GM19463 (cell line): ENCODE results near the gene SLC26A11.
A peak's percentile ranks its signal among the peaks of the same experiment; 100 is the strongest.
"Not testable (repeated sequence)": the region's sequence is repeated elsewhere in the genome, so short reads cannot be mapped to it uniquely, and the experiment has no call there.

ENCODE experiments used
- ATAC-seq: cut with Tn5 transposase; IDR thresholded peaks from one replicate; pipeline ENCODE4 v1.9.1; 2021; ENCODE audit warnings: mild to moderate bottlenecking, moderate library complexity; ENCODE audit not compliant: unreplicated experiment

SLC26A11 gene

DNA sequence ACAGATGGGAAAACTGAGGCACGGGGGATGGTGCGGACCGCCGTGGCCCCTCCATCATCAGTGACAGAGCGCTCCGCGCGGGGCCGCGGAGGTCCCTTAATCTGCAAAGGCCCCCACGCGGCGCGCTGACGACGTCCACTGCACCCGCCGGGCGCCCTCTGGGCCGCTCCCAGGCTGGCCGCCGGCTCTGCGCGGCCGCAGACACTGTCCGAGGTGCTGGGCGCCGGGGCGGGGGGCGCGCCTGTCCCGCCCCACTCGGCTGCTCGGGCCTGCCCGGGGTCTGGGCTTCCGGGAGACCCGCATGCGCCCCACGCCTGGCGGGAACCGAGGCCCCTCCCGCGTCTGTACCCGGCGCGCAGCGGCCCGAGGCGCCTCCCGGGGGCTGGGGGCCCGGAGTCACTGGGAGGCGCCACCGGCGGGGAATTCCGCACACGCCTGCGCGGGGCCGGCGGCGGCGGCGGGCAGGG, 39.9 kb downstream of the SLC26A11 start:
- ATAC-seq = no peak

- no peak for ATAC-seq
Measured at GRCh38 chr17:80260791-80261158, 40.5 kb downstream of the SLC26A11 start, which contains the start of gene RNF213. TSS of gene RNF213 (plus strand) at chr17:80260852. CDS start at chr17:80263682, 2,830 bp downstream.

DNA sequence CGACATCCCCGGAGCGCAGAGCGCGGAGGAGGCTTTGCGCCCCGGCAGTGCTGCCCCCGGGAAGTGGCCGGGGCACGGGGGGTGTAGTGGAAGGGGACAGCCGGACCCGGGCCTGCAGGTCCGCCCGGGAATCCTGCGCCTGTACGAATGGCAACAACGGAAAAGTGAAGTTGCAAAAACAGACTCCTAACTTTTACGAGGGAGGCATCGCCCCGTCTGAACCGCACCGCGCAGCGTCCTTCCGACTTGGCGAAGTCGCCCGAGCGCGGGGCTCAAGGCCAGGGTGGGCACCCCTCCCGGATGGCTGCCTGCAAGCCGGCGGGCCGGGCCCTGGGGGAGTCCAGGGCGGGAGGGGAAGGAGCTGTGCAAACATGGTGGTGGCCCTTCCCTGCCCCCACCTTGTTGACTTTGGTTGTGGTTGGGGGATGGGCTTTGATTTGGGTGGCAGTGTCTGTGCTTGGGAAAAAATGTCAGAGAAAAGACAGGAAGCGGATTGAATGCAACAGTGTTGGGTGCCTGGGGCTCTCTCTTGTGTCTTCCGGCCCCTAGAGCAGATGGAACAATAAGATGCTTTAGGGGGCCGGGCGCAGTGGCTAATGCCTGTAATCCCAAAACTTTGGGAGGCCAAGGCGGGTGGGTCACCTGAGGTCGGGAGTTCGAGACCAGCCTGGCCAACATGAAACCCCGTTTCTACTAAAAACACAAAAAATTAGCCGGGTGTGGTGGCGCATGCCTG, 41.1 kb downstream of the SLC26A11 start:
- ATAC-seq = no peak

- no peak for ATAC-seq
Measured at GRCh38 chr17:80261895-80262279, 41.7 kb downstream of the SLC26A11 start.

DNA sequence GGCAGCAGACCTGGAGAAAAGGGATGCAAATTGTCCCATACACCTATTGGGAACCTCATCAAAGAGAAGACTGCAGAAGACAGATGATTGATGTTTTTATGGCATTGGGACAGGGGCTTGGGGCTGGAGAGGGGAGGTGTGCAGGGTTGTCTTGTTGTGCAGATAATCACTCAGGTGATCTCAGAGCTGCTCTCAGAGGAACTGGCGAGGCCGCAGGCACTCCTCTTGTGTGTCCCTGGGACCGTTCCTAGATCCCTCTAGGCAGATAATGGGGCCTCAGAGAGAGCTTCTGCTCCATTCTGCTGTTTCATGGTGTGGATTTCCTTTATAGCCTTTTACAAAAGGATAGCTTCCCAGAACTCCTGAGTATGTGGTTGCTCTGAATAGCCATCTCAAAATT, 42.1 kb downstream of the SLC26A11 start:
- no peak for ATAC-seq

DNA sequence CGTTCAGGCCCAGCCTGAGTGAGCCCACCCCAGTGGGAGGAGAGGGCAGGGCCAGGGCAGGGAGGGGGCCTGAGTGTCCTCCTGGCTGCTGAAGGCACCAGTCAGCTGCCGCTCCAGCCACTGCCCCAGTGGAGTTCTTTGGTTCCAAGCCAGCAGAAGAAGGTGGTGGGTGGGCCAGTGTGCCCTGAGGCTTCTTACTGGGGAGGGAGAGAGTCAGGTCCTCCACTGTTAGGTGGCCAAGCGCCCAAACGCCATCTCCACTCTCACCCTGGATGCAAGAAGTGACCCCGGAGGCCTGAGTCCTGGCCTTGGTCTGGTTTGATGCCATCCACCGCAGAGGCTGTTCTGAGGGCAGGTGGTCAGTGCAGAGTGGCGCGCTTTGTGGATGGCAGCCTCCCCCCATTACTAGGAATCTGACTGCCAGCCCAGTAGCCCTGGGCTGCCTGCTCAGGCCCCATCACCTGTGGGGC, 42.6 kb downstream of the SLC26A11 start:
- no peak for ATAC-seq

GRCh38 chr17:80263253-80264204, 43.3 kb downstream of the SLC26A11 start:
- ATAC-seq = peak; percentile 41

GRCh38 chr17:80264205-80265075, 44.2 kb downstream of the SLC26A11 start:
- no peak for ATAC-seq

DNA sequence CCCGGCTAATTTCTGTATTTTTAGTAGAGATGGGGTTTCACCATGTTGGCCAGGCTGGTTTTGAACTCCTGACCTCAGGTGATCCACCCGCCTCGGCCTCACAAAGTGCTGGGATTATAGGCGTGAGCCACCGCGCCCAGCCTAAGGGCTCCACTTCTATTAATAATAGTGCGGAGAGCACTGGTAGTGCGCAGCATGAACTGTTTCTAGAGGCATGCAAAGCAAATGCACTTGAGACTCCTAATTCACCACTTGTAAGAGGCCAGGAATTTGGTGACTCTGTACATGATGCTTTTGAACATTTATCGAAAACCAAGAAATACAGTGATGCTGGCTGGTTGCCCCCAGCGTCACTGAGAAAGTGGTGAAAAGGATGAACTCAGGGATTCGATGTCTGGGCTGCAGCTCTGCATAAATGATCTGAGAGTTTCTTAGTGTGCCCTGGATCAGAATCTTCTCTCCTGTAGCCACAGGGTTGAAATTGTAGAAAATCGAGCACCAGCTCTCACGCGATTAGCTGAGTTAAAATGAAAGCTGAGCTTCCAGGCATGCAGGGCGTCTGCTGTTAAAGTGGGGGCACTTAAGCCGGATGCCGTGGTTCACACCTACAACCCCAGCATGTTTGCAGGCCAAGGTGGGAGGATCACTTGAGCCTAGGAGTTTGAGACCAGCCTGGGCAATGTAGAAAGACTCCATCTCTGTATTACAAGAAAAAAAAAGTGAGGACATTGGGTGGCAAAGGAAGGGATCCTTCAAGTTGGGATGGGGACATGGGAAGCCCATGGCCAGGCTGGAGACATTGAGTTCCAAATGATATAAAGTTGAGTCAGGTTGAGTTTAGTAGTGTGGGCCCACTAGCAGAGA, 45.2 kb downstream of the SLC26A11 start:
- peak; percentile 22 for ATAC-seq

DNA sequence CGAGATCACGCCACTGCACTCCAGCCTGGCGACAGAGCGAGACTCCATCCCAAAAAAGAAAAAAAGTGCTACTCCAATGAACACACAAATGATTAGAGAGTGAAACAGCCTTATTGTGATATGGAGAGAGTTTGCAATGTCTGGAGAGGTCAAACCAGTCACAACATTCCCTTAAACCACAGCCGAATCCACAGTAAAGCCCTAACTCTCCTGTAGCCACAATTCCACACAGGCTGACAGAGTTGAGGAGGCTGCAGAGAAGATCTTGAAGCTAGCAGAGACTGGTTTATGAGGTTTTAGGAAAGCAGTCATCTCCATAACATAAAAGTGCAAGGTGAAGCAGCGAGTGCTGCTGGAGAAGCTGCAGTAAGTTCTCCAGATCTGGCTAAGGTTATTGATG, 47.2 kb downstream of the SLC26A11 start:
- ATAC-seq = no peak

DNA sequence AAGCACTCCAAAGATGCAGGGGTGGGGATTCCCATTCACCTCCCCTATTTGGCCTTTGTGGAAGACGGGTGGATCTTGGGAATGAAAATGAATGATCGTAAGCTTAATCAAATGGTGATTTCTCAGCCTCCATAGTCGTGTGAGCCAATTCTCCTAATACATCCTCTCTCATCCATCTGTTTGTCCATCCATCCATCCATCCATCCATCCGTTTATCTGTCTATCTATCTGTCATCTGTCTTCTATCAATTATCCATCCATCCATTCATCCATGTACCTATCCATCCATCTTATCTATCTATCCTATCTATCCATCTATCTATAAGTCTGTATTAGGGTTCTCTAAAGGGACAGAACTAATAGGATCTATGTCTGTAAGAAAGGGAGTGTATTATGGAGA, 48.2 kb downstream of the SLC26A11 start:
- no peak for ATAC-seq

DNA sequence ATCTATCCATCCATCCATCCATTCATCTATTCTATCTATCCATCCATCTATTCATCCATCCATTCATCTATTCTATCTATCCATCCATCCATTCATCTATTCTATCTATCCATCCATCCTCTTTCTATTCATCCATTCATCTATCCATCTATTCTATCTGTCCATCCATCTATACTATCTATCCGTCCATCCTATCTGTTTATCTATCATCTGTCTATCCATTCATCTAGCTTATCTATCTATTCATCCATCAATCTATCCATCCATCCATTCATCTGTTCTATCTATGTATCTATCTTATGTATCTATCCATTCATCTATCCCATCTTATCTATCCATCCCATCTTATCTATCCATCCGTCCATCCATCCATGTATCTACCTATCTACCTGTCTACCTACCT, 49.2 kb downstream of the SLC26A11 start:
- ATAC-seq = no peak

DNA sequence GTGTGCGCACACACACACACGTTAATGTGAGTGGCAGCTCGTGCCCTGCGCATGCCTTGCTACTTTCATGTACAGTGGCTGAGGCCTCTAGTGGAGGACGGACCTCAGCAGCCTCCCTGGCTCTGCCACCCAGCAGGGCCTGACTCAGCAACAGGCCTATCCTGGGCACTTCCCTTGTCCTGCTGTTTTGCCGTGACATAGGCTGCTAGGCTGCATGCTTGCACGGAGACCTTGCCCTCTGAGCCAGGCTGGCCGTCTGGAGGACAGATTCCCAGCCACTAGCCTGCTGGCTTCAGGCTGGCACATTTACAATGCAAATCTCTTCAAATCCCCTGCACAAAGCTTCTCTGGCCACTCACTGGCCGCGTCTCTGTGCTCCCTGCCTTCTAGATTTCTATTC, 49.9 kb downstream of the SLC26A11 start:
- ATAC-seq = no peak

DNA sequence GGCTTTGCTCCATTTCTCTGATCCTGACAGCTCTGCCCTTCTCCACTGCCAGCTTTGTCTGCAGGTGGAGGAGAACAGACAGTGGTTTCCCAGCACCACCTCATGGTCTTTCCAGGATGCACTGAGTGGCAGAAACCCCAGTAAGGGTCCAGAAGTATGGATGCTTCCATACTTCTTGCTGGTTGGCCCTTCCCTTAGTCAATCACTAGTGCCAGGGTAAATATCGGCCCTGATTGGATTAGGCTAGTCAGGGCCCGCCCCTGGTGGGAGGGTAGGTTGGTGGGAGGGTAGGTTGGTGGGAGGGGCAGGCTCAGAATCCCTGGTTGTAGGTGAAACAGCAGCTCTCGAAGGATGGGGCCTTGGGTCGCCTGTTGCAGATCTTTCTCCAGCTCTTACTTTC, 50.6 kb downstream of the SLC26A11 start:
- no peak for ATAC-seq

DNA sequence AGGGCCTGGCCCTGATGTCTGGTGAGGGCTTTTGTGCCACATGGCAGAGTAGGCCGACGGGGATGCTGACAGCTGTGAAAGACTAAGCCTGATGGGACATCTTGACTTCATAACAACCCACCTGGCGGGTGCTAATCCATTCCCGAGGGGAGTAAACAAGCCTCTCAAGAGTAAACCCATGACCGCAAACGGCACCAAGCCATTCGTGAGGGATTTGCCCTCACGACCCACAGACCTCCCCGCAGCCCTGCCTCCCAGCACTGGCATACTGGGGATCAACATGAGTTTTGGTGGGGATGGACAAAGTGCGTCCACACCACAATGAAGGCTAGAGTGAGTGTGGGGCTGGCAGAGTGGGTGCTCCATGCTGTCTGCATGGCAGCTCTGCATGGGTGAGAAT, 52.1 kb downstream of the SLC26A11 start:
- no peak for ATAC-seq

GRCh38 chr17:80274331-80274730, 54.1 kb downstream of the SLC26A11 start:
- no peak for ATAC-seq

GRCh38 chr17:80274871-80275449, 54.7 kb downstream of the SLC26A11 start:
- ATAC-seq = no peak

- not testable (repeated sequence) for ATAC-seq
Measured at GRCh38 chr17:80275857-80276256, 55.6 kb downstream of the SLC26A11 start.
